Measurements from ENCODE around the gene DISC1.

GRCh38 chr1:231869364-231869763 lies 242.8 kb downstream of the DISC1 start:
- TF ChIP-seq CTCF (IDR thresholded peaks at IDR 0.05) (no peak), POLR2A (IDR thresholded peaks at IDR 0.05) (no peak)
